T-helper 17 cell (primary cell): Measurements from ENCODE around the gene TCOF1. TPM values are rescaled to one million over a fixed set of nuclear protein-coding genes. Genes with fewer than 3 reads are reported as not detected.

Source experiments
- ATAC-seq: fragments of 150-1000 bp; cut with Tn5 transposase; 2 replicates; pipeline ENCODE4 v1.10.0; 2021; ENCODE audit warnings: mild to moderate bottlenecking, moderate library complexity
- DNase-seq, 3 donors: peaks; one replicate each; pipeline versions ENCODE4 v3.0.0 to v3.0.0-alpha.2; 2020 to 2021
- H3K9me3 ChIP-seq: one replicate; pipeline ENCODE4 v1.7.0; 2013; ENCODE audit warnings: low read length, mild to moderate bottlenecking; ENCODE audit not compliant: control insufficient read depth, poor library complexity, severe bottlenecking
- H3K27ac Mint-ChIP-seq: one replicate; pipeline ENCODE4 v1.8.0; 2022; ENCODE audit warnings: mild to moderate bottlenecking, moderate library complexity, mixed read lengths
- H3K27me3 Mint-ChIP-seq: one replicate; pipeline ENCODE4 v1.8.0; 2022; ENCODE audit warnings: mixed read lengths
- H3K36me3 Mint-ChIP-seq: one replicate; pipeline ENCODE4 v1.8.0; 2022; ENCODE audit warnings: low read depth, mixed read lengths
- H3K4me1 Mint-ChIP-seq: one replicate; pipeline ENCODE4 v1.8.0; 2022; ENCODE audit warnings: mild to moderate bottlenecking, mixed read lengths
- H3K4me3 Mint-ChIP-seq: one replicate; pipeline ENCODE4 v1.8.0; 2022; ENCODE audit warnings: mild to moderate bottlenecking, moderate library complexity, mixed read lengths
- total RNA-seq, 4 donors: library from RNA in 2 of 4; stranded (reverse) in 2 of 4; gene quantifications; one replicate each; pipeline ENCODE4 v1.2.3 and lab custom pipeline; 2022 to 2026

The TCOF1 gene
- total RNA-seq, 2 donors from 2014 or later = 49.2 to 57.3 TPM

- Mint-ChIP-seq H3K4me3 (peak overlapping the region; percentile 58), H3K27me3 (no peaks in the 10 kb centered on the region), H3K27ac (peak overlapping the region; percentile 98), H3K4me1 (peaks cover 19% of the 10 kb centered on the region), H3K36me3 (peaks cover 14% of the 10 kb centered on the region)
- DNase-seq (no peak), ATAC-seq (no peak)
- no peaks in the 10 kb centered on the region for H3K9me3 ChIP-seq
These were observed 89.1 kb downstream of the TCOF1 start for GRCh38 chr5:150446583-150446982.

- DNase-seq (no peak), ATAC-seq (no peak)
- H3K27ac Mint-ChIP-seq = peak overlapping the region; percentile 98
- H3K27me3 Mint-ChIP-seq = no peaks in the 10 kb centered on the region
- H3K9me3 ChIP-seq = no peaks in the 10 kb centered on the region
- peak overlapping the region; percentile 97 for H3K4me3 Mint-ChIP-seq
- H3K36me3 Mint-ChIP-seq = peaks cover 14% of the 10 kb centered on the region
- H3K4me1 Mint-ChIP-seq = peaks cover 19% of the 10 kb centered on the region
These were observed 89.7 kb downstream of the TCOF1 start for GRCh38 chr5:150447188-150447587.

- no peak for ATAC-seq
- Mint-ChIP-seq H3K36me3 (peaks cover 12% of the 10 kb centered on the region), H3K27me3 (no peaks in the 10 kb centered on the region), H3K27ac (peak overlapping the region; percentile 98), H3K4me1 (peaks cover 19% of the 10 kb centered on the region), H3K4me3 (peak overlapping the region; percentile 97)
- no peaks in the 10 kb centered on the region for H3K9me3 ChIP-seq
- no peak for DNase-seq
These were observed 90.8 kb downstream of the TCOF1 start for GRCh38 chr5:150448334-150448733.

DNA sequence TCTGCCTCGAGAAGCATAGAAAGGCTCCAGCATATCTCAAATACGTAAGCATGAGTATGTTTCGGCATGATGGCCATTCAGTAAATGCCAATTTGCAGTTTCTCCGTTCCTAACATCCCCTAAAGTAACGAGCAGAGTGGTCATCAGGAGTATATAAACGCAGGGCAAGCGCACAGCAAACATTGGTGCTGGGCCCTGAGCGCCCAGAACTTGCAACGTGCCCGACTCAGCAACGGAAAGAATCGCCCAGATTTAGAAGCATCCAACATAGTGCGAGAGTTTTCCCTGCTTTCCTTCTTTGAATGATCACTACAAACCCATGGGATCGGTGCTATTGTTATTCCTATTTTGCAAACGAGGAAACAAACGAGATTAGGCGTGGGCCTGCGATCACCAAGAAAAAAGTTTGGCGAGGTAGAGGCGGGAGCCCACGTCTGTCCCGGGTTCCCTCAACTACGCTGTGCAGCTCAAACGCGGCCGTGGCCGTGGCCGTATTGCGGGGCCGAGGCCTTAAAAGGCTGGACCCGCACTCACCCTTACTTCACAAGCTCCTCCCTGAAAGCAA is 91.5 kb downstream of the TCOF1 start:
- Mint-ChIP-seq H3K27ac (peak overlapping the region; percentile 98), H3K4me1 (peaks cover 19% of the 10 kb centered on the region), H3K27me3 (no peaks in the 10 kb centered on the region), H3K36me3 (peaks cover 9% of the 10 kb centered on the region), H3K4me3 (peak overlapping the region; percentile 97)
- ATAC-seq = peak; percentile 38
- H3K9me3 ChIP-seq = no peaks in the 10 kb centered on the region
- DNase-seq = no peak

Other genes starting within 250 kb of the TCOF1 start
- under 1 TPM in 1 of 2 donors, not detected in 1; 0.57 TPM for gene PDGFRB, start 201.9 kb upstream of the TCOF1 start, total RNA-seq
- gene CDX1, start 190.9 kb upstream of the TCOF1 start, total RNA-seq = not detected
- not detected for gene SLC6A7, start 167.6 kb upstream of the TCOF1 start, total RNA-seq
- gene CAMK2A, start 67.9 kb upstream of the TCOF1 start, total RNA-seq = not detected
- gene ARSI, start 54.8 kb upstream of the TCOF1 start, total RNA-seq = not detected
- 100 to 1,000 TPM; 477 to 721 TPM for gene CD74, start 55.2 kb downstream of the TCOF1 start, total RNA-seq
- 1,000 to 10,000 TPM; 3,455 to 4,953 TPM for gene RPS14, start 92.0 kb downstream of the TCOF1 start, total RNA-seq
- 10 to 100 TPM in 1 of 2 donors, 1 to 10 TPM in 1; 2.2 to 13.7 TPM for gene NDST1, start 150.4 kb downstream of the TCOF1 start, total RNA-seq